HepG2 (cell line): ENCODE results near the gene GNPDA1. TPM values are rescaled to one million over a fixed set of nuclear protein-coding genes. Genes with fewer than 3 reads are reported as not detected.

Source experiments
- ATF7-NPFF ChIP-seq: sonication (generic); formaldehyde crosslinking; IDR thresholded peaks from 2 replicates; pipeline ENCODE4 v1.8.1; 2023; ENCODE audit warnings: mild to moderate bottlenecking, low read depth, missing genetic modification reagents, moderate library complexity
- CC2D1A ChIP-seq: sonication (generic); formaldehyde crosslinking; IDR thresholded peaks from 2 replicates; pipeline ENCODE4 v1.8.1; 2023; ENCODE audit warnings: mild to moderate bottlenecking, missing genetic modification reagents
- HBP1 ChIP-seq: IDR thresholded peaks from 2 replicates; pipeline ENCODE4 v1.6.1; 2016; ENCODE audit warnings: low read depth, control low read depth
- JDP2 ChIP-seq: sonication (generic); formaldehyde crosslinking; IDR thresholded peaks from 2 replicates; pipeline ENCODE4 v1.8.1; 2022; ENCODE audit warnings: missing genetic modification reagents, borderline replicate concordance
- KAT8 ChIP-seq: IDR thresholded peaks from 2 replicates; pipeline ENCODE4 v1.6.1; 2016; ENCODE audit warnings: missing genetic modification reagents, missing compliant biosample characterization
- KDM6A ChIP-seq: IDR thresholded peaks from 2 replicates; pipeline ENCODE4 v1.6.1; 2016; ENCODE audit warnings: low read depth
- KIAA2018 ChIP-seq: sonication (generic); formaldehyde crosslinking; IDR thresholded peaks from 2 replicates; pipeline ENCODE4 v1.5.0; 2020; ENCODE audit warnings: mild to moderate bottlenecking, missing genetic modification reagents, borderline replicate concordance
- MAX ChIP-seq: IDR thresholded peaks from 2 replicates; pipeline ENCODE4 v1.6.1; 2012; ENCODE audit warnings: inconsistent platforms
- SMC3 ChIP-seq: IDR thresholded peaks from 2 replicates; pipeline ENCODE4 v1.6.1; 2011; ENCODE audit warnings: low read length, improper control_type of control experiment
- SOX5 ChIP-seq: IDR thresholded peaks from 2 replicates; pipeline ENCODE4 v1.6.1; 2016; ENCODE audit warnings: borderline replicate concordance
- SPEN ChIP-seq: sonication (generic); formaldehyde crosslinking; IDR thresholded peaks from 2 replicates; pipeline ENCODE4 v1.5.1; 2020; ENCODE audit warnings: low read depth, mild to moderate bottlenecking, missing genetic modification reagents
- TBX2 ChIP-seq: sonication (generic); formaldehyde crosslinking; IDR thresholded peaks from 2 replicates; pipeline ENCODE4 v1.5.0; 2020; ENCODE audit warnings: missing genetic modification reagents, mild to moderate bottlenecking, borderline replicate concordance
- ZNF124 ChIP-seq: sonication (generic); formaldehyde crosslinking; IDR thresholded peaks from 2 replicates; pipeline ENCODE4 v1.4.0; 2020; ENCODE audit warnings: missing genetic modification reagents
- ZNF230 ChIP-seq: sonication (generic); formaldehyde crosslinking; IDR thresholded peaks from 2 replicates; pipeline ENCODE4 v1.4.0; 2020; ENCODE audit warnings: mild to moderate bottlenecking, missing genetic modification reagents
- ZNF235 ChIP-seq: sonication (generic); formaldehyde crosslinking; IDR thresholded peaks from 2 replicates; pipeline ENCODE4 v1.8.1; 2023; ENCODE audit warnings: mild to moderate bottlenecking, missing genetic modification reagents, borderline replicate concordance
- ZNF263 ChIP-seq: sonication (generic); formaldehyde crosslinking; IDR thresholded peaks from 2 replicates; pipeline ENCODE4 v1.4.0; 2020; ENCODE audit warnings: missing genetic modification reagents
- ZNF33A ChIP-seq: sonication (generic); formaldehyde crosslinking; IDR thresholded peaks from 2 replicates; pipeline ENCODE4 v1.5.1; 2020; ENCODE audit warnings: missing genetic modification reagents, mild to moderate bottlenecking, moderate library complexity, borderline replicate concordance
- ZNF362 ChIP-seq: sonication (generic); formaldehyde crosslinking; IDR thresholded peaks from 2 replicates; pipeline ENCODE4 v1.4.0; 2020; ENCODE audit warnings: missing genetic modification reagents, mild to moderate bottlenecking, borderline replicate concordance
- ZNF543 ChIP-seq: sonication (generic); formaldehyde crosslinking; IDR thresholded peaks from 2 replicates; pipeline ENCODE4 v1.4.0; 2020; ENCODE audit warnings: mild to moderate bottlenecking, missing genetic modification reagents
- polyA plus RNA-seq, 8 experiments: library from polyadenylated mRNA; depleted of rRNA in 3 of 8; stranded (reverse) in 7 of 8; unstranded in 1 of 8; fragments of >200 nt; fragmentation: Illumina TruSeq in 4 of 8; extraction: Trizol in 4 of 8; gene quantifications; 2 replicates each; pipeline versions ENCODE4 v1.2.1 to v1.2.3, GENCODE V29; 2011 to 2016; ENCODE audit warnings: low read depth in 4 of 8, missing spikeins in 1 of 8, mixed read lengths in 1 of 8; ENCODE audit not compliant: insufficient read depth in 1 of 8
- total RNA-seq, 5 experiments: library from RNA; depleted of rRNA; stranded (reverse); fragments of >200 nt; fragmentation: Illumina TruSeq; extraction: Trizol; gene quantifications; 2 replicates each; pipeline ENCODE4 v1.2.3, GENCODE V29; 2016; ENCODE audit warnings: low read depth in 1 of 5

The GNPDA1 gene
- total and polyA plus RNA-seq, 2 of the 13 experiments (the other 11 are each of a cell fraction or from before 2014, with no cell fraction given) = 6.0 to 54.1 TPM

DNA sequence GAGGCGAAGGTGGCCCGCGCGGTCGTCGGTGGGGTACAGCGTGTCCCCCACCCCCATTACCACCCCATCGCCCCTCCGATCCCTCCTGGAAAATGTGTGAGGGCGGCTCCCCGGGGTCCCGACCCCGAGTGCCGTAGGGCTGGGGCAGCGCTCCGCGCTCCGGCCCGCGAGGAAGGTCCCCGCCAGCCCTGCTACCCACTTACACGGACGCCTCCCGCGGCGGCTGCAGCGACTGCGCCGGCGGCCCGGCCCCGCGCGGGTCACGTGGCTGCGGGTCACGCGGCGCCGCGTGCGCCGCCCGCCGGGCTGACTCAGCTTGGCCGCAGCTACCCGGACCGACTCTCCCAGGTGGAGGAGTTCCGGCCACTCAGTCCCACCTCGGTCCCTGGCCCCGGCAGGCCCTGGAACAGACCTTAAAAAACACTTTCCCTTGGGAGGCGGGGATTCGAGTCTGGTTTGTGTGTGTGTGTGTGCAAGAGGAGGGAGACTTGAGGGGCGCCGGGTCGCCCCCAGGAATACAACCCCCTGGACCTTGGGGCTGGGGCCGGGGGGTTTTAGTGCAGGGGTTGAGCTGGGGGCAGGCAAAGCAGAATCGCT, at the start of gene GNPDA1 (continued):
- peak; percentile 80 for TF ChIP-seq ZNF263 (CRISPR knock-in tag)
- TF ChIP-seq SOX5 (CRISPR knock-in tag) = peak; percentile 22; the same call in 1 of the 2 replicates
- TF ChIP-seq ZNF543 (CRISPR knock-in tag) = no peak
- no peak for TF ChIP-seq ZNF230 (CRISPR knock-in tag)
- TF ChIP-seq ZNF33A (CRISPR knock-in tag) = no peak
- TF ChIP-seq ZNF362 (CRISPR knock-in tag) = no peak
- TF ChIP-seq JDP2 = no peak
- peak; percentile 91 for TF ChIP-seq MAX
- peak; percentile 56 for TF ChIP-seq SPEN (CRISPR knock-in tag)
- TF ChIP-seq KDM6A (CRISPR knock-in tag) = no peak
- TF ChIP-seq KAT8 = 0 out of 2 replicates have a peak, but pooled peaks have one; percentile 62
- TF ChIP-seq TBX2 (CRISPR knock-in tag) = no peak
- TF ChIP-seq ZNF235 (CRISPR knock-in tag) = peak; percentile 52; the same call in 1 of the 2 replicates
- no peak for TF ChIP-seq CC2D1A (CRISPR knock-in tag)
- no peak for TF ChIP-seq ZNF124 (CRISPR knock-in tag)
- TF ChIP-seq HBP1 (CRISPR knock-in tag) = no peak
- no peak for TF ChIP-seq KIAA2018
- no peak for TF ChIP-seq SMC3
- 0 out of 2 replicates have a peak, but pooled peaks have one; percentile 42 for TF ChIP-seq ATF7-NPFF (CRISPR knock-in tag)
